22Rv1 (cell line): ENCODE measurements around the gene PHACTR1.

Source experiments
- H3K27ac ChIP-seq: fragments of 450-650 bp; 2 replicates; pipeline ENCODE4 v1.5.1; 2017
- CTCF ChIP-seq: fragments of 450-650 bp; IDR thresholded peaks from 2 replicates; pipeline ENCODE4 v1.5.1; 2017; ENCODE audit warnings: mild to moderate bottlenecking
- ZFX ChIP-seq: fragments of 450-650 bp; IDR thresholded peaks from 2 replicates; pipeline ENCODE4 v1.6.1; 2017; ENCODE audit warnings: antibody characterized with exemption, borderline replicate concordance

PHACTR1 gene

GRCh38 chr6:13014504-13015378 is 298.2 kb downstream of the PHACTR1 start:
- no peak overlapping the region for H3K27ac ChIP-seq
- TF ChIP-seq CTCF: no peak

GRCh38 chr6:13015379-13015681 is 298.8 kb downstream of the PHACTR1 start:
- no peak overlapping the region for H3K27ac ChIP-seq
- no peak for TF ChIP-seq ZFX

GRCh38 chr6:13024616-13025015 is 308.0 kb downstream of the PHACTR1 start:
- TF ChIP-seq CTCF (no peak), ZFX (no peak)
- no peak overlapping the region for H3K27ac ChIP-seq

GRCh38 chr6:13025893-13026499 is 309.4 kb downstream of the PHACTR1 start:
- no peak overlapping the region for H3K27ac ChIP-seq
- TF ChIP-seq CTCF (no peak), ZFX (no peak)

GRCh38 chr6:13026557-13026956 is 310.0 kb downstream of the PHACTR1 start:
- no peak overlapping the region for H3K27ac ChIP-seq
- TF ChIP-seq ZFX (no peak), CTCF (no peak)

GRCh38 chr6:13027207-13027606 is 310.6 kb downstream of the PHACTR1 start:
- TF ChIP-seq ZFX (no peak), CTCF (no peak)
- no peak overlapping the region for H3K27ac ChIP-seq

GRCh38 chr6:13030396-13030795 is 313.8 kb downstream of the PHACTR1 start:
- no peak overlapping the region for H3K27ac ChIP-seq
- TF ChIP-seq CTCF (no peak), ZFX (no peak)
